CD4-positive, alpha-beta T cell treated with Interleukin-6 for 4 hours (primary cell): ENCODE results near the gene POU2AF2.
"Not testable (repeated sequence)": the region's sequence is repeated elsewhere in the genome, so short reads cannot be mapped to it uniquely, and the experiment has no call there.

ENCODE experiments used
- DNase-seq: peaks from one replicate; pipeline ENCODE4 v3.0.0-alpha.2; 2020; ENCODE audit warnings: mixed read lengths

The POU2AF2 gene, protein sequence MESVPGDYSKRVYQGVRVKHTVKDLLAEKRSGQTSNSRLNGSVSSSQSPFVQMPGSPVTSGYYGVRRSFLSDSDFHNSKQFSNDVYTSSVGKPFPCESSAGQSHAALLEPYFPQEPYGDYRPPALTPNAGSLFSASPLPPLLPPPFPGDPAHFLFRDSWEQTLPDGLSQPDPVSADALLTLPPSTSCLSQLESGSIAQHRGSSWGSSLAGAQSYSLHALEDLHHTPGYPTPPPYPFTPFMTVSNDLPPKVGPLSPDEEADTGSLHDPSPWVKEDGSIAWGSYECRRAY

DNA sequence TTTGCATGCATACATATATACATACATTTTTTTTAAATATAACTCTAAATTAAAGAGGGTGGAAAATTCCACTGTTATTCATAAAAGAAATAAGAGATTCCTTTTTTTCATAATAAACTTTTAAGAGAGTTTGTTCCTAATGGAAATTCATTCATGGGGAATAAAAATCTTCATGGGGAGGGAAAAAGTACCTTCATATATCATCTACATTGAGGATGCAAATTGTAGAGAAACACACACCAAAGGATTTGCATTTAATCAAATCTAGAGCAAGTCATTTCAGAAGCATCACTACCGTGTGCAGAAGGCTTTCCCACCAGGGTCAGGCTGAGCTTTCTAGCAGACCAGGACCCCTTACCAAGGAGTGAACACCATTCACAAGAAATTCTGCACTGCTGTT lies at the start of gene POU2AF2:
TSS of gene POU2AF2 (plus strand) at position 301 of the 400 bp plus-strand sequence. CDS start 129 bp downstream, outside the sequence.
- no peak for DNase-seq

DNA sequence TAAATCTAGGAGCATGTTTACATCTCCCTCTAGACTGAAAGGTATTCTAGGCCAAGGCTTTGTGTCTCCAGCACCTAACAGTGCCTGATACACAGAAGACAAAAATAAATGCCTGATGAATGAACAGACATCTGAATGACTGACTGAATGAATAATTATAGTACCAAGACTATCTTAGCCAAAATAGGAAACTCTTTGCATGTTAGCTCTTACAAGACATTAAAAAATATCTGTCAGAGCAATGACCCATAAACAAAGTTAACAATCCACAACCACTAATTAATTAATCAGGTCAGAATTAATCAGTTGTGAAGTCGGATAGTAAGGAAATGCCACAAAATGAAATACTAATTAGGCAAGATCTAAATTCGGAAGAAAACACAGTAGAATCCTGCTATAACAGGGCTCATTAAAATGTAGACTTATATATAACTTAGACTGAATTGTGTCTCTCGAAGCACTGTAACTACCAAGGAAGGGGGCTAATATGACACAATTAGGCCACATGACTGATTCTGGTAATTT lies 45.5 kb upstream of the POU2AF2 start:
- DNase-seq, result no peak

DNA sequence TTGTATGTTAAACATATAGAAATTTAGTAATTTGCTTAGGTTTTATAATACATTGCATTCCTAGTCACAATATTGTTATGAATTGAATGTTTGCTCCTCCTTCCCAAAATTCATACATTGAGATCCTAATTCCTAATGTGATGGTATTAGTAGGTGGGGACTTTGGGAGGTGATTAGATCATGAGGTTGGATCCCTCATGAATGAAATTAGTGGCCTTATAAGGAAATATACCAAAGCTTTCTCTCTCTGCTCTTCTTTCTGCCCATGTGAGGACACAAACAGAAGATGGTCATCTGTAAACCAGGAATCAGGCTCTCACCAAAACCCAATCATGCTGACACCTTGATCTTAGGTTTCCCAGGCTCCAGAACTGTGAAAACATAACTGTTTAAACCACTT lies 41.3 kb upstream of the POU2AF2 start:
- DNase-seq, result no peak

DNA sequence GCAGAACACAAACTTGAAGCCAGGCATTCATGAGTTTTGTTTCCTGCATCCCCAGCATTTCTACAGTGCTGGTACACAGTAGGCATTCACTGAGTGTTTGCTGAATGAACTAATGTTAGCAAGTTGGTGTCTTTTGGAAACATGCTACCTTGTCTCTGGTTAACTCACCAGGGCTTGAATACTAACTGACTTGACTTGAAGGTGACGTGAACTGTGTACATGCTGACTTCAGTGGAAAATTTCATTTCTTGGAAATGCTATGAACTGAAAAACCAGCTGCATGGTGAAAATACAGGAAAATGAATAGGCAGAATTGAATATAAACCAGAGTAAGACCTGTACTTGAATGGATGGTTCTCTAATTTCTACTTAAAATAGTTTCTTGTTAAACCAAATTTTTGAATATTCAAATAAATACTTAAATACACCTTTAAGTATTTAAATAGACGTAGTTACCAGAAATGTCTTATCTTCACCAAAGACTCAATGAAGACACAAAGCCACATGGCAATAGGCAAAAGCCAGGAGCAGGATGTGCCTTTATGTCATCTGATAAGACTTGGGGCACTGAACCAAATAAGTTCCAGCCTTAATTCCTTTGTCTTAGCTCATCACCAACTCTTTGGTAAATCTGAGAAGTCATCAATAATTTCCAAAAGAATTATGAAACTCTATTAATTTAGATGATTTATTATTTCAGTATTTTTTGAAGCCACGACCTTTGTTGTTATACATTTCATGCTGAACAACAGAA lies 39.7 kb upstream of the POU2AF2 start:
- no peak for DNase-seq

DNA sequence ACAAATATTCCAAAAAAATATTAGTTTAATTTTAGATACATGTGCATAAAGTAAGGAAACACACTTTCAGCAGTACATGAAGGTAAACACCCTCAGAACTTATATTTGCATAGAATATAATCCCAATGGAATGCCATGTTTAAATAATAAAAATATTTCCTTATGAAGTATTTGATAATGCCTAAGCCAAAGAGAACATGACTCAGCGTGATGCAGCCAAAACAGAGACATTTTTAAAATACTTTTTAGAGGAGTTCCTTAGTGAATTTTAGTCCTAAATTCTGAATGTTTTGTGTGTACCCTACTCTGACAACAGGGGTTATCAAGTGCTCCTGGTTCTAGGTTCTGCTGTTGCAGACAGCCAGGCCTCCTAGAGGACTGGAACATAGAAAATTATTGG lies 39.1 kb upstream of the POU2AF2 start:
- DNase-seq, result no peak

DNA sequence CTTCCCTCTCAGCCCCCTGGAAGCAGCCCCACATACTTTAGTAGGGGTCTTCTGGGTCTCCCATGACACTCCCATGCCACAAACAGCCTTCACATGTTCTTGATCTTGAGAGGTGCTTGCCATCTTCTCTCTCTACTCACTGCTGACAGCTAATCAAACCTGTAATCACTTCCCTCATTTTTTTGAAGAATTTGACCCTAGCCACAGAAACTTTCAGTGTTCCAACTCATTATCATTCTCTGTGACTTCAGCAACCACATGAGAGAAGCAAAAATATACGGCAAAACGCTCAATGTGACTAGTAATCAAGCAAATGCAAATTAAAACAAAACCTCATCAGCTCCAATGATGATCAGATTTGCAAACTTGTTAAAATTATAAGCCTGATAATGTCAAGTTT lies 38.3 kb upstream of the POU2AF2 start:
- no peak for DNase-seq

DNA sequence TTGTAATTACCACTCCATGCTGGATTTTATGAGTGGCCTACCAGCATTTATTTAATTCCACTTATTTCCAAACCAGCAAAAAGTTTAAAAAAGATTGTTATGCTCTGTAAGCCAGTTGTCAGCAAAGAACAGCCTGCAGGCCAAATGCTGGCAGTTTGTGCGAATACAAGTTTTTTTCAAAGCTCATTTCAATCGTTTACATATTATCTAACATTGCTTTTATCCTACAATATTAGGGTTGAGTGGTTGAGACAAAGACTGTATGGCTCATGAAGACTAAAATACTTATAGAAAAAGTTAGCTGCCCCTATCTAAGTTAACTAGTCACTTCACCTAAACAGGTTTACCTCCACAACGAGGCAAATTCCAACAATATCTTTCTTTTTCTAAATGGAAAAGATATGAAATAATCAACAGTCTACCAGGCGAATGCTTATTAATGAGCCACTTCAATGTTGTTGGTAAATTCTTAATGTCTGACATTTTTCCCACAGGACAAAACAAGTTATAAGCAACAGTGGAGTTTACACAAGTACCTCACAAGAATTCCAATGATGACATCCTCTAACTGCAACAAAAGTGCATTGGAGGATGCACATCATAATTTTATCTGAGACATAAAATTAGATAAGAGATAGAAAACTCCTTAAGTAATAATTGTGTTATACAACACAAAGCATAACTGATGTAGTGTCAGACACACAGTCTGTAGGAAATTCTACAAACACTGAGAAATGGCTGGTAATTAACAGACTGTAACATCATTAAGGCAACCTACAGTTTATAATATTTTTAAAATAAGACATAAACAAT lies 35.8 kb upstream of the POU2AF2 start:
- DNase-seq, result no peak

DNA sequence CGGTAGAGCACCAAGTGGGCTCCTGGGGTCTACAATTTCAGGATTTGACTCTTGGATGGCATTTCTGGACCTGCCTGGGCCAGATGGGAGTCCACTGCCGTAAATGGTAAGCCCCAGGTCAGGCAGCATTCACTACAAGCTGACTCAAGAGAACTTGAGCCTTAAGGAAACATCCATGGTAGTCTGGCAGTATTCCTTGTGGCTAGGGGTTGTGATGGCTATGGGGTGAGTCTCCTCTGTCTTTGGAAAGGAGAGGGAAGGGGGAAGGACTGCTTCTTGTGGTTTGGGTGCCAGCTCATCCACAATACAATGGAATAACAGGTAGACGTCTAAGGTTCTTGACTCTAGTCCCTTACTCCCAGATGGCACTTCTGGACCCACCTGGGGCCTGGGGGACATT lies 32.3 kb upstream of the POU2AF2 start:
- no peak for DNase-seq

DNA sequence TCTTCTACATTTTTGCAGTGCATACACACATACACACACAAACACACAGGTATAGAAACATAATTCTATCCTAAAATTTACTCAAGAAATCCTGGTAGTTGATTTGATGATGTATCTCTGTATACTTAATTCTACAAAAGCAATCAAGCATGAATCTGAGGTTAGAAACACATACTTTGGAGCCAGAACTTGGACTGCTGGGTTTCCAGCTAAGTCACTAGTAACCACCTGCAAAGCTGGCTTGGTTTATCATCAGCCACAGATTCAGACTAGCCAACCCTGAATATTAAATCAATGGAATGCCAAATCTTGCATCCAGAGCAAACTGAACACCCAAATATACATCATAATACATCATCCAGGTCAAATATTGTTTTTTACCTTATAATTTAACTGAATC lies 24.8 kb upstream of the POU2AF2 start:
- no peak for DNase-seq

DNA sequence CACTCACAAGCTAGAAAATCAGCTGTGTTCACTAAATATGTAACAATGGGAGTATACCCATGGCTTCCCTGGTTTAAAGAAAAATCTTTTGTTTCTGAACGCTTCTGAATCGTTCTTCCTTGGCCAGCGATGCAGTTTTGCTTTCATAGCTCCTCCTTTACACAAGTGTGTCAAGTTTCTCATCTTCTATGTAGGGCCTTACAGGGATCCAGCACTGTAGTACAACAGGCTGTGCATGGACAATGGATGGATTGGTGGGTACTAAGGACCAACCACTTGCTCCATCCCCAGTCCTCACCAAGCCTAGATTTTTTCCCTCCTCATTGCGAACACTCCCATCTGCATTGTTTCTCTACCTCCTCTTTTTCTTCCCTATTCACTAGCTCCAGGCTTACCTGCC lies 24.3 kb upstream of the POU2AF2 start:
- DNase-seq, result no peak

DNA sequence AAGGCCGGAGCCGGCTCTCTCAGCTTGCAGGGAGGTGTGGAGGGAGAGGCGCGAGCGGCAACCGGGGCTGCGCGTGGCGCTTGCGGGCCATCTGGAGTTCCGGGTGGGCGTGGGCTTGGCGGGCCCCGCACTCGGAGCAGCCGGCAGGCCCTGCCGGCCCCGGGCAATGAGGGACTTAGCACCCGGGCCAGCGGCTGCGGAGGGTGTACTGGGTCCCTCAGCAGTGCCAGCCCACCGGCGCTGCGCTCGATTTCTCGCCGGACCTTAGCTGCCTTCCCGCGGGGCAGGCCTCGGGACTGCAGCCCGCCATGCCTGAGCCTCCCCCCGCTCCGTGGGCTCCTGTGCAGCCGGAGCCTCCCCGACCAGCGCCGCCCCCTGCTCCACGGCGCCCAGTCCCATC lies 23.6 kb upstream of the POU2AF2 start:
- not testable (repeated sequence) for DNase-seq

DNA sequence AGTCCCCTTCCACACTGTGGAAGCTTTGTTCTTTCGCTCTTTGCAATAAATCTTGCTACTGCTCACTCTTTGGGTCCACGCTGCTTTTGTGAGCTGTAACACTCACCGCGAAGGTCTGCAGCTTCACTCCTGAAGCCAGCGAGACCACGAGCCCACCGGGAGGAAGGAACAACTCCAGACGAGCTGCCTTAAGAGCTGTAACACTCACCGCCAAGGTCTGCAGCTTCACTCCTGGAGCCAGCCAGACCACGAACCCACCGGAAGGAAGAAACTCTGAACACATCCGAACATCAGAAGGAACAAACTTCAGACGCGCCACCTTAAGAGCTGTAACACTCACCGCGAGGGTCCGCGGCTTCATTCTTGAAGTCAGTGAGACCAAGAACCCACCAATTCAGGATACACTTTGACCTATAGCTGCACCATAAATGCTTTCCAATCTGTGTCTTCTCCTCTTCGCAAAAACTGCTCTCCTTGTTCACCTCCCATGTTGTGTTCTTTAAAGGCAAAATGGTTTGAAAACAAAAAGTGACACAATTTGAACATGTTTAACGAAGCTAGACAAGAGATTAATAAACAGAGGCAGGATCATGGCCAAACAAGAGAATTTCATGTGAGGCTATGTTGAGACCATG lies 22.6 kb upstream of the POU2AF2 start:
- peak; percentile 10 for DNase-seq

DNA sequence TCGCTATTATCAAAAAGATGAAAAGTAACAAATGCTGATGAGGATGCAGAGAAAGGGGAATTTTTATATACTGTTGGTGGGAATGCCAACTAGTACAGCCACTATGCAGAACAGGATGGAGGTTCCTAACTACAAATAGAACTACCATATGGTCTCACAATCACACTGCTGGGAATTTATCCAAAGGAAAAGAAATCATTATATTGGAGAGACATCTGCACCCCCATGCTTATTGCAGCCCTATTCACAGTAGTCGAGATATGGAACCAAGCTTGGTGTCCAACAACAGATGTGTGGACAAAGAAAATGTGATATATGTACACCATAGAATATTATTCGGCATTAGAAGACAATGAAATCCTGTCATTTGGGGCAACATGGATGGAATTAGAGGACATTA lies 19.6 kb upstream of the POU2AF2 start:
- no peak for DNase-seq

DNA sequence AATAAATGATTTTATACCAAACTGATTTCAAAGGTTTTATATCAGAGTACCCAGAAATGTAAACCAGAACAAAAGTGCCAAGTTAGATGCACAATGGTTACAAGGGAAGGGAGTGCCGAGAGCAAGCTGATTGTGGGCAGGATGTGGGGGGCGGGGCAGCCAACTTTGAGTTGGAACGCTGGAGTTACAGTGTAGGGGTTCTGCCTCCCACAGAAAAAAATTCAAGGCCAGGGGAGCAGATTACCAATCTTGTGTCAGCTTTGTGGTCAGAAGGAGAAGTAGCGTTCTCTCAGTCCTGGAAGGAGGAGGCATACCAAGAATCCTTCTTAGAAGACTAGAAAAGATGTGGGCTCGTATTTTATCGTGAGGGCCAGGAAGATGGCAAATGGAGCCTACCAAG lies 15.9 kb upstream of the POU2AF2 start:
- DNase-seq, result peak; percentile 27

DNA sequence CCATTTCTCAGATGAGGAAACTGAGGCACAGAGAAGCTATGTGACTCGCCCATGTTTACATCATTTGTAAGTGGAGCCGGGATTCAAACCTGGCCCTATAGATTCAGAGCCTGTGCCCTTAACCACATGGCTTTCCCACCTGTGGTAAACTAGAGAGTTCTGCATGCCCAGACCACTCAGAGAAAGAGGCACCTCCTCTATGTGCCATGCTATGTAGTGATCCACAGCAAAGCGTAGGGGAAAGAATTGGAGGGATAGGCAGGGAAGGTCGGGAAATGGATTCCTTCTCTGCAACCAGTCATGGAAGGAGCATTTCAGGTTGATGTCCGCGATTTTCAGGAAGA lies 15.4 kb upstream of the POU2AF2 start:
- DNase-seq, result no peak

DNA sequence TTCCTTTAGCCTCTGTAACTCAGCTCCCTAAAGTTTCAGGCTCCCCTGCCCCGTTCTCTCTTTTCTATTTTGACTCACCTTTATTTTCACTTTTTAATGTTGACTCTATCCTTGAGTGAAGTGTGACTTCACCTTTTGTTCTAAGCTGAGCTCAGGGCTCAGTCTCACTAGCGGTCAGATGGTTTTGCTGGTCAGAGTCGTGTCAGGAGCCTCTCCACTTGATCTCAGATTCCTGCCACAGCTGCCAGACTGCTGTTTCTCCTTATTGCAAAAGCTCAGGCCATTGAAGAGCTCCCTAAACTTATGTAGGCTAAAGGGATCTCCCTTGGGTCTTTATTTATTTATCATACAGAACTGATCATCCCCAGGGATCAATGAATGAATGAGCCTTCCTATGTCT lies 13.7 kb upstream of the POU2AF2 start:
- DNase-seq, result no peak

DNA sequence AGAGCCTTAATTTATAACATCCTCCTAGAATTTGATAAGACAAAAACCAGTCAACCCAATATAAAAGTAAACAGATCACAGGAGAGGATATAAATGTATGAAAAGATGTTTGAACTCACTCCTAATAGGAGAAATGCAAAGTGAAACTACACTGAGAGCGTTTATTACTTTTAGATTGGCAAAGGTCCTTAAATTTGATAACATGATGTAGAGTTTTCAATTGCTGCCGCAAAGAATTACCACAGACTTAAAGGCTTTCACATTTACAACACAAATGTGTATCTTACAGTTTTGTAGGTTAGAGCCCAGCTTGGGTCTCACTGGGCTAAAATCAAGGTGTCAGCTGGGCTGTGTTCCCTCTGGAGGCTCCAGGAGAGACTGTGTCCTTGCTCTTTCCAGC lies 9.1 kb upstream of the POU2AF2 start:
- no peak for DNase-seq

DNA sequence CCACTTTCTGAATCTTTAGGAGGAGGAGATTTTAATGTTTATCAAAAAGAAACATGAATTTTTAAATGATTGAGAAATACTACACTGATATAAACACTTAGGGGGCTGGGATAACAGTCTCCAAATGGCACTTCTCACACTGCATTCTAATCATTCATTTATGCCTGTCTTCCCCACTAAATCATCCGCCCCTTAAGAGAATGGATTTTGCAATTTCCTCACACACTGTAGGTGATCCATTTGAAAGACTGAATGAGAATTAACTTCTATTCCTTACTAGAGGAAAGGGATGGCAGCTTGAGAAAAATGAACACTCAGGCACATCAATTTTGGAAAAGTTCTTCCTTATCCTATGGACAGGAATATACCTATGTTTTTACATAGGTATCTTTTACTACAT lies 7.6 kb upstream of the POU2AF2 start:
- DNase-seq, result no peak

DNA sequence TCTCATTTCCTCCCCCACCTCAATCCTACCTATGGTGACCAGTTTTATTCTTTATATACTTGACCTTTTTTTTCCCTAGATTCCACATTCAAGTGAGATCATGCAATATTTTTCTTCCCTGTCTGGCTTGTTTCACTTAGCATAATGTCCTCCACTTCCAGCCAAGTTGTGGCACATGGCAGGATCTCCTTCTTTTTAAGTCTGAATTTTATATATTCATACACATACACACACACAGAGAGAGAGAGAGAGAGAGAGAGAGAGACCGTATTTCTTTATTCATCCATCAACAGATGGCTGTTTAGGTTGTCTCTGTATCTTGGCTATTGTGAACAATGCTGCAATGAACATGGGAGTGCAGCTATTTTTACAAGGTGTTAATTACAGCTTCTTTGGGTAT lies 1.4 kb downstream of the POU2AF2 start:
- DNase-seq, result no peak

DNA sequence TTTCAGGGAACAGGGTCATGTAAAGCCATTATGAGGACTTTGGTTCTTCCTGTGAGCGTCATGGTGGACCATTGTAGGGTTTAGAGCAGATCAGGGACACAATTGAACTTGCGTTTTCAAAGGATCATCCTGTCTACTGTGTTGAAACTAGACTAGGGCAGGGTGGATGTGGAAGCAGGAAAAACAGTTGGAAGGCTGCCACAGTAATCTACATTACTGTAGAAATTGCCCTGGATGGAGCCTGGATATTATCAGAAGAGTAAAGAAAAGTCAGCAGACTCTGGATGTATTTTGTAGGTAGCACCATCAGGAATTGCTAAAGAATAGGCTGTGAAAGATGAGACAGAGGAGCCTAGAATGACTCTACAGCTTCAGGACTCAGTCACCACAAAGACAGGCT lies 5.4 kb downstream of the POU2AF2 start:
- DNase-seq, result no peak

DNA sequence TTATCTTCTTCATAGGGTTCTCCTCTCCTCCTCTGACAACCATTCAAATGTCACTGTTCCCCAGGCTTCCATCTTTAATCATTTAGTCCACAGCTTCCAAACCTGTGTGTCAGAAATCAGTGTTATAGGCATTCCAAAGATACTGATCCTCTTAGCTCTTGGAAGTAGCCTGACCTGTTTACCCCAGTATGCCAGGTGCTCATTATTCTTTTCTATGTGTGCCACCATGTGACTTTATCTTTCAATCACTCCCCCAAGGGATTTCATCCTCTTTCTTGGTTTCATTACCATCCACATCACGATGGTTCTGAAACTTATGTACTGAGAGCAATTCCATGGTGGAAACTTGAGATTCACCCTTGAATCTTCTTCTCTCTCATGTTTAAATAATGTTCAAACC lies 7.6 kb downstream of the POU2AF2 start:
- no peak for DNase-seq

DNA sequence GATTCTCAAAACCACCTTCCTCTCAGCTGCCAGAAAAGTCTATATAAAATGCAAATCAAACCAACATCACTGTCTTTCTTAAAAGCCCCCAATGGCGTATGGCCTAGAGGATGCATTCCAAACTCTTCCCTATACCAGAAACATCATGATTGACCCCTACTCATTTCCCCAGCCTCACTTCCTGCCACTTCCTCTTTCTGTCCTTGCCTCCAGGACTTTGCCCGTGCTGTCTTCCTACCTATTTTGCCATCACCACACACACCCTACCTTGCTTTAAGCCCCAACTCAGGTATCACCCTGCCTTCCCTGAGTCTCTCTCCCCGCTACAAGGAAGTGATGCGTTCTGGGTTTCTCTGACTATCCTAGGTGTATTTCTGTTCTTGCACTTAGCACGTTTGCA lies 8.1 kb downstream of the POU2AF2 start:
- DNase-seq, result no peak

DNA sequence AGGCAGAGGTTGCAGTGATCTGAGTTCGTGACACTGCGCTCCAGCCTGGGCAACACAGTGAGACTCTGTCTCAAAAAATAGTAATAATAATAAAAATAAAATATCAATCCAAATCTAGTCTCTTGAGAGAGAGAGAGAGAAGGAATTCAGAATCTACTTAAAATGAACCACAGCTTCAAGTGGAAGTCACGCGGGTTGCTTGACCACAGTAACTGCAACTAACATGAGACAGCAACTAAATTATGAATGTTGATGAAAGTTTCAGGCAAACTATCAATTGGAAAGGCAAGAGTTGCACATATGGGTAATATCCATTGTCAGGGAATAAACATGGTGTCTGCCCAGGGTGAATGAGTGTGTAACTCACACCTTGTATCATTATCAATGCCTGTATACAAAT lies 12.5 kb downstream of the POU2AF2 start:
- DNase-seq, result no peak
